Stomach (tissue), 9 donors: Measurements from ENCODE around the gene ODC1. TPM values are rescaled to one million over a fixed set of nuclear protein-coding genes. Genes with fewer than 3 reads are reported as not detected.

ENCODE experiments used
- DNase-seq, 2 donors: peaks; one replicate each; pipeline versions ENCODE4 v3.0.0 to v3.0.0-alpha.2; 2013 to 2019
- H3K27ac ChIP-seq, 5 donors: fragments of 200-600 bp in 4 of 5; sonication (generic) in 4 of 5; one replicate each; pipeline ENCODE4 v1.5.1; 2013 to 2019; ENCODE audit warnings: mild to moderate bottlenecking in 1 of 5, moderate library complexity in 1 of 5
- H3K27me3 ChIP-seq, 3 donors: fragments of 200-600 bp; sonication (generic); one replicate each; pipeline ENCODE4 v1.5.1; 2017 to 2019; ENCODE audit warnings: mixed run types in 1 of 3
- H3K36me3 ChIP-seq, 4 donors: fragments of 200-600 bp; sonication (generic); 1 replicate in 3 of 4; 2 replicates in 1 of 4; pipeline ENCODE4 v1.5.1; 2016 to 2019
- H3K4me1 ChIP-seq, 4 donors: fragments of 200-600 bp; sonication (generic); one replicate each; pipeline ENCODE4 v1.5.1; 2016 to 2019
- H3K4me3 ChIP-seq, 4 donors: fragments of 200-600 bp; sonication (generic) in 3 of 4; one replicate each; pipeline ENCODE4 v1.5.1; 2016 to 2019; ENCODE audit warnings: mild to moderate bottlenecking in 1 of 4
- H3K9me3 ChIP-seq, 4 donors: fragments of 200-600 bp; sonication (generic); one replicate each; pipeline ENCODE4 v1.5.1; 2016 to 2019
- EP300 ChIP-seq: sonication (generic); formaldehyde crosslinking; IDR thresholded peaks from one replicate; pipeline ENCODE4 v1.6.1; 2017; ENCODE audit warnings: antibody characterized with exemption
- POLR2A ChIP-seq, 4 donors: fragments of 450-650 bp; IDR thresholded peaks; one replicate each; pipeline ENCODE4 v1.6.1; 2016; ENCODE audit warnings: antibody characterized with exemption in 4 of 4, control low read depth in 2 of 4, mild to moderate bottlenecking in 1 of 4, moderate library complexity in 1 of 4
- POLR2AphosphoS5 ChIP-seq, 3 donors: sonication (generic); formaldehyde crosslinking; IDR thresholded peaks; one replicate each; pipeline ENCODE4 v1.6.1; 2016; ENCODE audit warnings: antibody characterized with exemption in 3 of 3
- WGBS, 5 donors: extraction: QIAGEN DNeasy Blood & Tissue Kit in 3 of 5; methylation state at CpG; one replicate each; pipeline versions ENCODE4 v1.1.5 to v1.1.7; 2013 to 2018; 5-methylcytosine and 5-hydroxymethylcytosine counted together
- intact Hi-C: fragments of 100-400 bp; cut with DNase I; formaldehyde crosslinking; loops from one replicate; pipeline ENCODE4 v1.15.1; 2023; ENCODE audit warnings: low total_unique reads
- polyA plus RNA-seq, 3 donors: library from polyadenylated mRNA; stranded (reverse); fragments of 200-250 nt; gene quantifications; one replicate each; pipeline ENCODE4 v1.2.3, GENCODE V29; 2013
- total RNA-seq, 5 donors: library from RNA; depleted of rRNA; stranded (reverse); fragments of >200 nt; gene quantifications; one replicate each; pipeline versions ENCODE4 v1.1.0 to v1.2.3, GENCODE V29; 2014 to 2016
- TF ChIP-seq, protein P1 (sequence below), 7 experiments: fragments of 450-650 bp in 4 of 7; fragments of 200-600 bp in 3 of 7; sonication (generic) in 3 of 7; IDR thresholded peaks; one replicate each; pipeline ENCODE4 v1.5.1; 2016 to 2019; ENCODE audit warnings: antibody characterized with exemption in 7 of 7, control low read depth in 2 of 7, mild to moderate bottlenecking in 1 of 7
- donor health status: healthy with polysubstance abuse.
- donor health status: Bipolar disorder and iron deficiency.
- donor health status: healthy.

ODC1 gene
- total and polyA plus RNA-seq, 8 donors = 32.2 to 148 (median 49.8) TPM

DNA sequence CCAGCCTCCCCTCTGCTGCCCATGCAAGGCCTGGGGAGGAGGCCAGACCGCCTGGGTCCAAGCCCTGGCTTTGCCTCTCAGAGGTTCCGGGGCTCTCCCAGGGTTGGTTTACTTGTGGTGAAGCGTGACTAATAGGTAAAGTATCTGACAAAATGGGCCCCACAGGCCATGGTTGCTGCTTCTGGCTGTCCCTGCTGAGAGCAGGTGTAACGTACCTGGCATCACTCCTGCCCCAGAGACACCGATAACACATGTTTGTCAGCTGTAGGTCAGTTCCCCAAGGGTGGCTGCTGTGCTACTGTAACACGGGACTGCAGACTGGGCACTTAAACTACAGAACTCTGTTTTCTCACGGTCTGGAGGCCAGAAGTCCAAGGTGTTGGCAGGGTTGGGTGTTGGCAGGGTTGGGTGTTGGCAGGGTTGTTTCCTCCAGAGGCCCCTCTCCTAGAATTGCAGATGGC lies 34.1 kb downstream of the ODC1 start:
- WGBS, 5 donors = 29 to 57% (median 40%) methylated on average over 6 to 7 of the region's 7 CpGs
- no peaks in the 10 kb centered on the region for H3K27me3 ChIP-seq
- TF ChIP-seq POLR2A (IDR thresholded peaks at IDR 0.05) = no peak
- peak in 1 of 3 donors; percentile 76 for TF ChIP-seq POLR2AphosphoS5 (IDR thresholded peaks at IDR 0.05)
- H3K9me3 ChIP-seq = no peaks in the 10 kb centered on the region
- peaks cover 0 to 5% (median 0%) of the 10 kb centered on the region in 4 donors for H3K36me3 ChIP-seq
- H3K27ac ChIP-seq = peak overlapping the region; percentile 29 to 76 (median 59)
- peak; percentile 82 to 84 for DNase-seq
- H3K4me1 ChIP-seq = peaks cover 20 to 58% (median 37%) of the 10 kb centered on the region in 4 donors
- no peak overlapping the region for H3K4me3 ChIP-seq
- intact Hi-C loops = no loop called here

DNA sequence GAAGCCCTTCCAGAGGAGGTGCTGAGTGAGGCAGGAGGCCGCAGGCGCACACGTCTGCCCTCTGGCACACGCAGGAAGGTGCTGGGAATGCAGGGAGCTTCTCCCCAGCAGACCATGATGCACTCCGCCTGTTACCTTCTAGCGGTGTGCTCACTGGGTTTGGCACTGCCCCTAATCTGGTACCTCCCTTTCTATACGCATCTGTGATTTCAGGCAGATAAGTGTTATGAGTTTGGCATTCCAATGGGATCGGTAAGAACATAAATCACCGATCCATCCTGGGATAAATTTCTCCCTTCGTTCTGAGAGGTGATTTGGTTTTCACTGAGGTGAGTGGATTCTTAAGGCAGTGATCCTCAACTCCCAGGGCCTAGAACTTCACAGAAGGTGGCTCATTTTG lies 34.6 kb downstream of the ODC1 start:
- no peak overlapping the region for H3K4me3 ChIP-seq
- H3K36me3 ChIP-seq = peaks cover 0 to 5% (median 0%) of the 10 kb centered on the region in 4 donors
- TF ChIP-seq POLR2A (IDR thresholded peaks at IDR 0.05) (no peak), POLR2AphosphoS5 (IDR thresholded peaks at IDR 0.05) (no peak), EP300 (no peak)
- TF ChIP-seq, protein P1, sequence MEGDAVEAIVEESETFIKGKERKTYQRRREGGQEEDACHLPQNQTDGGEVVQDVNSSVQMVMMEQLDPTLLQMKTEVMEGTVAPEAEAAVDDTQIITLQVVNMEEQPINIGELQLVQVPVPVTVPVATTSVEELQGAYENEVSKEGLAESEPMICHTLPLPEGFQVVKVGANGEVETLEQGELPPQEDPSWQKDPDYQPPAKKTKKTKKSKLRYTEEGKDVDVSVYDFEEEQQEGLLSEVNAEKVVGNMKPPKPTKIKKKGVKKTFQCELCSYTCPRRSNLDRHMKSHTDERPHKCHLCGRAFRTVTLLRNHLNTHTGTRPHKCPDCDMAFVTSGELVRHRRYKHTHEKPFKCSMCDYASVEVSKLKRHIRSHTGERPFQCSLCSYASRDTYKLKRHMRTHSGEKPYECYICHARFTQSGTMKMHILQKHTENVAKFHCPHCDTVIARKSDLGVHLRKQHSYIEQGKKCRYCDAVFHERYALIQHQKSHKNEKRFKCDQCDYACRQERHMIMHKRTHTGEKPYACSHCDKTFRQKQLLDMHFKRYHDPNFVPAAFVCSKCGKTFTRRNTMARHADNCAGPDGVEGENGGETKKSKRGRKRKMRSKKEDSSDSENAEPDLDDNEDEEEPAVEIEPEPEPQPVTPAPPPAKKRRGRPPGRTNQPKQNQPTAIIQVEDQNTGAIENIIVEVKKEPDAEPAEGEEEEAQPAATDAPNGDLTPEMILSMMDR (IDR thresholded peaks at IDR 0.05) = no peak
- H3K27me3 ChIP-seq = no peaks in the 10 kb centered on the region
- peaks cover 26 to 63% (median 42%) of the 10 kb centered on the region in 4 donors for H3K4me1 ChIP-seq
- 73 to 88% (median 80%) methylated on average over 10 of the region's 10 CpGs for WGBS, 5 donors
- intact Hi-C loops = no loop called here
- H3K9me3 ChIP-seq = no peaks in the 10 kb centered on the region
- H3K27ac ChIP-seq = peak overlapping the region; percentile 14 to 76 (median 59)
- DNase-seq = no peak

DNA sequence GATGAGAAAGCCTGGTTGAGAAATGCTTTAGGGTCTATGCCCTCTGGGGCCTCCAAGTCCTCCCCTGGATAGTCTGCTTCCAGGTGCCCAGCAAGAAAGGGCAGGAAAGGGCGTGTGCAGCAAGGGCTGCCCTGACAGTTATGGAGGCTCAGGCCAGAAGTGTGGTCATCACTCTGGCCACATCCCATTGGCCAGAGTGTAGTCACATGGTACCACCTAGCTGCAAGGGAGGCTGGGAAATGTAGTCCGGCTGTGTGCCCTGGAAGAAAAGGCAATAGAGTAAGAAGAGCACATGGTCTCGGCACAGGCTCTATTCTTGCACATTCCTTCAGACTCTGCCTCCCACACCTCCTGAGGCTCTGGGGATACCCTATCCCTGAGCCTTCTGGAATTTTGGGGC lies 35.7 kb downstream of the ODC1 start:
- no peaks in the 10 kb centered on the region for H3K9me3 ChIP-seq
- peak overlapping the region in 1 of 5 donors; percentile 76 for H3K27ac ChIP-seq
- peak in 1 of 2 donors; percentile 66 for DNase-seq
- TF ChIP-seq POLR2AphosphoS5 (IDR thresholded peaks at IDR 0.05) (no peak), EP300 (no peak)
- TF ChIP-seq, protein P1 (IDR thresholded peaks at IDR 0.05) = no peak
- no peaks in the 10 kb centered on the region for H3K27me3 ChIP-seq
- intact Hi-C loops = no loop called here
- H3K36me3 ChIP-seq = peaks cover 0 to 5% (median 0%) of the 10 kb centered on the region in 4 donors
- 89 to 100% (median 98%) methylated on average over 3 of the region's 3 CpGs for WGBS, 5 donors
- H3K4me1 ChIP-seq = peaks cover 37 to 72% (median 51%) of the 10 kb centered on the region in 4 donors
- H3K4me3 ChIP-seq = no peak overlapping the region

DNA sequence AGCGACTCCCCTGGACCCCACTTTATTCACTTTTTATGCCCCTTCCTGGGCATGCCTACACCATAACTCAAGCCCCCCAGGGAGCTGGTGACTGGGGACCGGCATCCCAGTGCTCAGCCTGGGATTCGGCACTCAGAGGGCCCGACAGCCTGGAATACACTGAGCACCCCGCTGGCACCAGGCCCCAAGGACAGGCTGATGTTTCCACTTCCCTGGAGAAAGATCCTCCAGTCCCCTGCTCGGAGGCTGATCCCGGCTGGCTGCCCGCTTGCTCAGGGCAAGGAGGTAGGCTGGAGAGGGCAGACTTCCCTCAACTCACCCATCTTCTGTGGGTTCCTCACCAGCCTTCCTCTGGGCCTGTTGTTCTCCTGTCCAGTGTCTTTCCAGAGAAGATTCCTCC lies 36.6 kb downstream of the ODC1 start:
- no peaks in the 10 kb centered on the region for H3K27me3 ChIP-seq
- no peak for DNase-seq
- peak overlapping the region in 1 of 5 donors; percentile 54 for H3K27ac ChIP-seq
- H3K9me3 ChIP-seq = no peaks in the 10 kb centered on the region
- WGBS, 5 donors = 84 to 97% (median 92%) methylated on average over 8 of the region's 8 CpGs
- H3K36me3 ChIP-seq = peaks cover 0 to 5% (median 0%) of the 10 kb centered on the region in 4 donors
- no peak overlapping the region for H3K4me3 ChIP-seq
- no peak for TF ChIP-seq POLR2AphosphoS5 (IDR thresholded peaks at IDR 0.05)
- no peak for TF ChIP-seq EP300
- TF ChIP-seq, protein P1 (IDR thresholded peaks at IDR 0.05) = no peak
- no peak for TF ChIP-seq POLR2A (IDR thresholded peaks at IDR 0.05)
- peaks cover 41 to 78% (median 57%) of the 10 kb centered on the region in 4 donors for H3K4me1 ChIP-seq
- intact Hi-C loops = no loop called here

DNA sequence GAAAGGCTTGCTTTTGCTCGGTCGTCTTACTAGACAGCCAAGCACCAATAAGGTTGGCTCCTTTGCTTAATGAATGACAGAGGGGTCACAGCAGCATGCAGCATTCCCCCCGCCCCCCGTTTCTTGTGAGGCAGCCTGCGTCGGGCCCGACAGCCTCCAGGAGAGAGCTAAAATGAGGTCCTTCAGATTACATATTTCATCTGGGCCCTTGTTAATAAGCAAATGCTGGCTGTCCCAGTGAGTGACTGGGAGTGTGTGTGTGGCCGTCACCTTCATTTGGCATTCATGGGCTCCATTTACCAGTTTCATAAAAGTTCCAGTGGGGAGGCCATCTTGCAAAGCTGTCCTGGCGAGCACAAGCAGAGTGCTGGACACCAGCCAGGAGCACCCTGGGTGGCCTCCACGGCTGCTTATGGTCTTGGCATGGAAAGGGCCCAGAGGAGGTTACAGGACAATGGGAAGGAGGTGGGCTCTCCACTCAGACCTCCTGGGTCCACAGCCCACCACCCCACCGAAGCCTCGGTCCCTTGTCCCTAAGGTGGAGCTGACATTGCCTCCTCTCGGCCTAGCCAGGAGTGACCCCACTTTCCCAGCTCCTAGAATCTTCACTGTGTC lies 37.2 kb downstream of the ODC1 start:
- Histone ChIP-seq H3K27me3 (no peaks in the 10 kb centered on the region), H3K36me3 (peaks cover 0 to 5% (median 2%) of the 10 kb centered on the region in 4 donors), H3K4me1 (peaks cover 47 to 85% (median 62%) of the 10 kb centered on the region in 4 donors), H3K4me3 (no peak overlapping the region), H3K27ac (peak overlapping the region in 2 of 5 donors; percentile 54 to 59), H3K9me3 (no peaks in the 10 kb centered on the region)
- TF ChIP-seq EP300 (no peak), POLR2AphosphoS5 (IDR thresholded peaks at IDR 0.05) (no peak), POLR2A (IDR thresholded peaks at IDR 0.05) (no peak)
- TF ChIP-seq, protein P1 (IDR thresholded peaks at IDR 0.05) = no peak
- 84 to 88% (median 85%) methylated on average over 11 to 13 of the region's 13 CpGs for WGBS, 5 donors
- intact Hi-C loops = no loop called here
- DNase-seq = peak in 1 of 2 donors; percentile 44
